ENCODE results near the gene PSMD10. TPM values are rescaled to one million over a fixed set of nuclear protein-coding genes. Genes with fewer than 3 reads are reported as not detected.

Gene PSMD10
- total and polyA plus RNA-seq, 4 donors = 17.7 to 21.9 (median 19.1) TPM

DNA sequence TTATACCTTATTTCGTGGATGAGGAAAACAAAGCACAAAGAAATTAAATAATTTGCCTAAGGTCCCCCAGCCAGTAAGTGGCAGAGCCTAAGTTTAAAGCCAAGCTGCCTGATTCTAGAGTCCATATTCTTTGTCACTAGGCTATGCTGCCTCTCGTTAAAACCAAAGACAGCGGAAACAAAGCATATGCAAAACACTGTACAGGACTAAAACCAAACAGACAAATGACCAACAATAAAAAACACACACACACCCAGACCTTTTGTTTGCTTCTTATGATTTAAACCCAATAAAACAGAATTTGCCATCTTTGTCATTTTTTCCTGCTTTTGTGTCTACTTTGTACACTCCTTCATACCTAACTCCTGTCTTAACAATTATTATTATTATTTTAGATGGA is 56.6 kb downstream of the PSMD10 start:
- no peak for TF ChIP-seq FOXA1 (IDR thresholded peaks at IDR 0.05)
- TF ChIP-seq, protein P1, sequence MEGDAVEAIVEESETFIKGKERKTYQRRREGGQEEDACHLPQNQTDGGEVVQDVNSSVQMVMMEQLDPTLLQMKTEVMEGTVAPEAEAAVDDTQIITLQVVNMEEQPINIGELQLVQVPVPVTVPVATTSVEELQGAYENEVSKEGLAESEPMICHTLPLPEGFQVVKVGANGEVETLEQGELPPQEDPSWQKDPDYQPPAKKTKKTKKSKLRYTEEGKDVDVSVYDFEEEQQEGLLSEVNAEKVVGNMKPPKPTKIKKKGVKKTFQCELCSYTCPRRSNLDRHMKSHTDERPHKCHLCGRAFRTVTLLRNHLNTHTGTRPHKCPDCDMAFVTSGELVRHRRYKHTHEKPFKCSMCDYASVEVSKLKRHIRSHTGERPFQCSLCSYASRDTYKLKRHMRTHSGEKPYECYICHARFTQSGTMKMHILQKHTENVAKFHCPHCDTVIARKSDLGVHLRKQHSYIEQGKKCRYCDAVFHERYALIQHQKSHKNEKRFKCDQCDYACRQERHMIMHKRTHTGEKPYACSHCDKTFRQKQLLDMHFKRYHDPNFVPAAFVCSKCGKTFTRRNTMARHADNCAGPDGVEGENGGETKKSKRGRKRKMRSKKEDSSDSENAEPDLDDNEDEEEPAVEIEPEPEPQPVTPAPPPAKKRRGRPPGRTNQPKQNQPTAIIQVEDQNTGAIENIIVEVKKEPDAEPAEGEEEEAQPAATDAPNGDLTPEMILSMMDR (IDR thresholded peaks at IDR 0.05; ENCODE audit: low read depth, low read length, missing input control) = no peak
- no peak for TF ChIP-seq YY1 (IDR thresholded peaks at IDR 0.05)
- no peak for TF ChIP-seq NR2F2 (IDR thresholded peaks at IDR 0.05)
- TF ChIP-seq HNF4G (IDR thresholded peaks at IDR 0.05) = no peak
- no peak for TF ChIP-seq RXRA (IDR thresholded peaks at IDR 0.05)
- H3K27ac ChIP-seq (ENCODE audit: low read depth in 1 of 2, low read length in 2 of 2) = no peak overlapping the region
- H3K9me3 ChIP-seq (ENCODE audit: control insufficient read depth in 4 of 4, low read length in 3 of 4) = no peaks in the 10 kb centered on the region
- 80% methylated on average over 3 of the region's 3 CpGs for WGBS
- DNase-seq (ENCODE audit: low spot score) = no peak
- H3K27me3 ChIP-seq (ENCODE audit: control insufficient read depth in 4 of 4, insufficient read depth in 4 of 4, low read length in 3 of 4) = peaks cover 0 to 5% (median 0%) of the 10 kb centered on the region in 4 donors
- H3K4me3 ChIP-seq (ENCODE audit: low read depth in 1 of 3, low read length in 3 of 3) = no peak overlapping the region
- H3K4me1 ChIP-seq (ENCODE audit: control insufficient read depth in 4 of 4, insufficient read depth in 4 of 4, low read length in 3 of 4) = no peaks in the 10 kb centered on the region
- no peaks in the 10 kb centered on the region for H3K36me3 ChIP-seq (ENCODE audit: control insufficient read depth in 4 of 4, insufficient read depth in 3 of 4, low read depth in 1 of 4, low read length in 3 of 4)
- no peak overlapping the region for H3K9ac ChIP-seq (ENCODE audit: low read depth in 1 of 2, low read length in 2 of 2)

Other genes with a start within 250 kb of the PSMD10 start
- gene TEX13B, start 109.2 kb downstream of the PSMD10 start, total RNA-seq = not detected
- gene TEX13B, start 109.2 kb downstream of the PSMD10 start, polyA plus RNA-seq = not detected
- gene VSIG1, start 46.5 kb downstream of the PSMD10 start, total RNA-seq = not detected
- not detected for gene VSIG1, start 46.5 kb downstream of the PSMD10 start, polyA plus RNA-seq
- gene ATG4A, start 236 bp upstream of the PSMD10 start, total RNA-seq = 10 to 100 TPM; 18.4 to 19.8 TPM
- 10 to 100 TPM; 11.7 to 14.9 TPM for gene ATG4A, start 236 bp upstream of the PSMD10 start, polyA plus RNA-seq

All from liver (tissue), 9 donors.